Thyroid gland (tissue), 4 donors: ENCODE data around the gene RTN4R.

Source experiments
- POLR2A ChIP-seq, 2 donors: fragments of 450-650 bp; IDR thresholded peaks; one replicate each; pipeline ENCODE4 v1.6.1; 2017; ENCODE audit warnings: antibody characterized with exemption in 2 of 2, mild to moderate bottlenecking in 2 of 2, moderate library complexity in 1 of 2
- TF ChIP-seq, protein P1 (sequence below), 6 experiments: fragments of 200-600 bp in 3 of 6; fragments of 450-650 bp in 3 of 6; sonication (generic) in 3 of 6; IDR thresholded peaks; one replicate each; pipeline ENCODE4 v1.5.1; 2016 to 2019; ENCODE audit warnings: antibody characterized with exemption in 6 of 6, mild to moderate bottlenecking in 2 of 6, inconsistent platforms in 1 of 6, moderate library complexity in 1 of 6

DNA sequence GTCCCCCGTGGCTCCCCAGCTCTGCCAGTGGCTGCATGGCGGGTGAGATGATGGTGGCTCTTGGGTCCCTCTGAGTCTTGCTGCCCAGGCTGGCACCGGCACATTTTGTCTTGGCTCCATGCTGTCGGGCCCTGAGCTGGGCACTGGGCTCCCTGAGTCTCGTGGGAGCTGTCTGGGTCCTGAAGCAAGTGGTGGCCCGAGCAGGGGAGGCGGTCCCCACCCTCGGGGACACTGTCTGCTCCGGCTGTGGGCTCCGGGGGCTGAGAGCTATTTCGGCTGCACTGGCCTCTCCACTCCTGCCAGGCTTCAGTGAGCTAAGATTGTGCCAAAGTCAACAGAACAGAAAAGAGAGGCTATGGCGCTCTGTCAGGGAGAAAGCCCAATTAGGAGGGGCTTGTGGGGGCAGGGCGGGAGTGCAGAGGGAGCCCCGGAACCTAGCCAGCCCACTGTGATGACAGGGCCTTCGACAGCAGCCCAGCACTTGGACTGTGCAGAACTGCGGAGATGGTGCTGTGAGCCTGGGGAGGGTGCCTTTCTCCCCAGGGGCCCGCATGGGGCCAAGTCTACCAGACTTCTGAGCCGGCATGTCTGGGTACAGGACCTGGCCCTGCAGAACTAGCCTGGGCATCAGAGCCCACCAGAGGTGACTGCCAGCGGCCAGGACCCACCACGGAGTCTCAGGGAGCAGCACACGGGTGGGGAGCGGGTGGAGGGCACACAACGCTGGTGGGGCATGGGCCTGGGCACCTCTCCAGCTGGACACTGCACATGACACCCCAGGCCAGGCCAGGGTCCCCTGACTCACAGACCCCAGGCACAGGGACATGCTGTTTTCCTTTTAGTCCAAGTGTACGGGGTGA is 38.0 kb downstream of the RTN4R start:
- TF ChIP-seq, protein P1, sequence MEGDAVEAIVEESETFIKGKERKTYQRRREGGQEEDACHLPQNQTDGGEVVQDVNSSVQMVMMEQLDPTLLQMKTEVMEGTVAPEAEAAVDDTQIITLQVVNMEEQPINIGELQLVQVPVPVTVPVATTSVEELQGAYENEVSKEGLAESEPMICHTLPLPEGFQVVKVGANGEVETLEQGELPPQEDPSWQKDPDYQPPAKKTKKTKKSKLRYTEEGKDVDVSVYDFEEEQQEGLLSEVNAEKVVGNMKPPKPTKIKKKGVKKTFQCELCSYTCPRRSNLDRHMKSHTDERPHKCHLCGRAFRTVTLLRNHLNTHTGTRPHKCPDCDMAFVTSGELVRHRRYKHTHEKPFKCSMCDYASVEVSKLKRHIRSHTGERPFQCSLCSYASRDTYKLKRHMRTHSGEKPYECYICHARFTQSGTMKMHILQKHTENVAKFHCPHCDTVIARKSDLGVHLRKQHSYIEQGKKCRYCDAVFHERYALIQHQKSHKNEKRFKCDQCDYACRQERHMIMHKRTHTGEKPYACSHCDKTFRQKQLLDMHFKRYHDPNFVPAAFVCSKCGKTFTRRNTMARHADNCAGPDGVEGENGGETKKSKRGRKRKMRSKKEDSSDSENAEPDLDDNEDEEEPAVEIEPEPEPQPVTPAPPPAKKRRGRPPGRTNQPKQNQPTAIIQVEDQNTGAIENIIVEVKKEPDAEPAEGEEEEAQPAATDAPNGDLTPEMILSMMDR (IDR thresholded peaks at IDR 0.05) = no peak
- TF ChIP-seq POLR2A (IDR thresholded peaks at IDR 0.05) = peak in 1 of 2 donors; percentile 42
